HepG2 (cell line): ENCODE data around the gene ABCG5. TPM values are rescaled to one million over a fixed set of nuclear protein-coding genes. Genes with fewer than 3 reads are reported as not detected.
A peak's percentile ranks its signal among the peaks of the same experiment; 100 is the strongest.

ENCODE experiments used
- ATAC-seq: fragments of 200-7000 bp; cut with Tn5 transposase; 3 replicates; pipeline ENCODE4 v1.9.1; 2020; ENCODE audit warnings: mild to moderate bottlenecking, moderate library complexity
- BruUV-seq: library from RNA; stranded (reverse); fragments of 400-500 nt; replicated peaks from 2 replicates; lab custom pipeline; 2021; lab: Mats Ljungman, UMichigan
- CTCF ChIA-PET: fragments of 300-600 bp; formaldehyde crosslinking; extraction: SDS; loops from one replicate; lab custom pipeline; 2021; ENCODE audit warnings: low total read pairs, inconsistent platforms, low intra/inter-chr PET ratio; lab: Yijun Ruan, JAX
- POLR2A ChIA-PET: fragments of 350-600 bp; sonication (Branson Sonifier 250); formaldehyde crosslinking; loops from one replicate; lab custom pipeline; 2020; ENCODE audit warnings: antibody characterized with exemption, inconsistent platforms; lab: Yijun Ruan, JAX
- DNase-seq: peaks from one replicate; pipeline ENCODE4 v3.0.0-alpha.2; 2015; ENCODE audit warnings: low spot score
- FAIRE-seq: peaks from 3 replicates; lab custom pipeline; 2011; peaks lifted over from hg19 to GRCh38; lab: Jason Lieb, UNC
- H2AFZ ChIP-seq: one replicate; pipeline ENCODE4 v1.6.1; 2011; ENCODE audit warnings: low read length, inconsistent platforms
- H3K27ac ChIP-seq: fragments of 300-600 bp; 3 replicates; pipeline ENCODE4 v1.8.0; 2011; ENCODE audit warnings: mixed run types, mild to moderate bottlenecking, mixed read lengths, low read length, inconsistent platforms; ENCODE audit not compliant: insufficient read depth; ENCODE audit errors: extremely low read length
- H3K27me3 ChIP-seq, 2 experiments: fragments of 200-600 bp in 1 of 2; 2 replicates in 1 of 2; 3 replicates in 1 of 2; pipeline versions ENCODE4 v1.6.0 to v1.8.0; 2011; ENCODE audit warnings: low read length in 2 of 2, mild to moderate bottlenecking in 2 of 2, moderate library complexity in 2 of 2, inconsistent platforms in 1 of 2; ENCODE audit not compliant: insufficient read depth in 2 of 2, control insufficient read depth in 1 of 2
- H3K36me3 ChIP-seq, 2 experiments: fragments of 200-600 bp in 1 of 2; replicated peaks in 1 of 2; 2 replicates in 1 of 2; 3 replicates in 1 of 2; pipeline versions ENCODE4 v1.5.1 to v1.8.0; 2011; ENCODE audit warnings: low read length in 2 of 2, inconsistent platforms in 1 of 2; ENCODE audit not compliant: insufficient read depth in 2 of 2, control insufficient read depth in 1 of 2
- H3K4me1 ChIP-seq: 2 replicates; pipeline ENCODE4 v1.5.1; 2012; ENCODE audit warnings: low read length, inconsistent platforms; ENCODE audit not compliant: insufficient read depth
- H3K4me2 ChIP-seq: 2 replicates; pipeline ENCODE4 v1.6.0; 2011; ENCODE audit warnings: low read depth, low read length, inconsistent platforms
- H3K4me3 ChIP-seq, 3 experiments: fragments of 200-600 bp in 1 of 3; sonication (generic), shearing (Covaris generic) in 1 of 3; replicated peaks in 1 of 3; 2 replicates each; pipeline ENCODE4 v1.5.1; 2011 to 2016; ENCODE audit warnings: low read length in 3 of 3, inconsistent platforms in 2 of 3, low read depth in 2 of 3, mild to moderate bottlenecking in 2 of 3, control low read depth in 1 of 3, mixed read lengths in 1 of 3; ENCODE audit not compliant: insufficient read depth in 1 of 3
- H3K79me2 ChIP-seq: one replicate; pipeline ENCODE4 v1.6.1; 2011; ENCODE audit warnings: low read length, inconsistent platforms; ENCODE audit not compliant: insufficient read depth
- H3K9ac ChIP-seq: 2 replicates; pipeline ENCODE4 v1.6.0; 2011; ENCODE audit warnings: mild to moderate bottlenecking, low read depth, low read length, inconsistent platforms; ENCODE audit not compliant: insufficient read depth
- H3K9me3 ChIP-seq: 2 replicates; pipeline ENCODE4 v1.5.1; 2012; ENCODE audit warnings: mild to moderate bottlenecking, low read length
- H4K20me1 ChIP-seq: 2 replicates; pipeline ENCODE4 v1.6.0; 2011; ENCODE audit warnings: inconsistent platforms, mild to moderate bottlenecking, low read length, moderate library complexity; ENCODE audit not compliant: insufficient read depth
- GMEB2 ChIP-seq: IDR thresholded peaks from 2 replicates; pipeline ENCODE4 v1.6.1; 2016; ENCODE audit warnings: missing biosample characterization, missing genetic modification reagents, low read depth
- JUNB ChIP-seq: sonication (generic); formaldehyde crosslinking; IDR thresholded peaks from 2 replicates; pipeline ENCODE4 v1.8.0; 2022; ENCODE audit warnings: missing genetic modification reagents, mild to moderate bottlenecking, borderline replicate concordance
- NONO ChIP-seq, 2 experiments: fragments of 450-650 bp in 1 of 2; sonication (generic) in 1 of 2; formaldehyde crosslinking in 1 of 2; IDR thresholded peaks in 1 of 2; conservative IDR thresholded peaks in 1 of 2; 2 replicates each; pipeline versions ENCODE4 v1.6.1 to v1.8.0; 2017 to 2022; ENCODE audit warnings: mild to moderate bottlenecking in 1 of 2, missing genetic modification reagents in 1 of 2, moderate library complexity in 1 of 2
- REST ChIP-seq, 2 experiments: IDR thresholded peaks; 2 replicates each; pipeline ENCODE4 v1.6.1; 2011 to 2012; ENCODE audit warnings: low read length in 2 of 2, borderline replicate concordance in 1 of 2, low read depth in 1 of 2, mild to moderate bottlenecking in 1 of 2, moderate library complexity in 1 of 2
- ZFP41 ChIP-seq: sonication (generic); formaldehyde crosslinking; IDR thresholded peaks from 2 replicates; pipeline ENCODE4 v1.4.0; 2020; ENCODE audit warnings: mild to moderate bottlenecking, missing genetic modification reagents, borderline replicate concordance
- ZNF33B ChIP-seq: sonication (generic); formaldehyde crosslinking; IDR thresholded peaks from 2 replicates; pipeline ENCODE4 v1.5.1; 2020; ENCODE audit warnings: mild to moderate bottlenecking, missing genetic modification reagents
- ZNF414 ChIP-seq: sonication (generic); formaldehyde crosslinking; IDR thresholded peaks from 2 replicates; pipeline ENCODE4 v1.5.0; 2020; ENCODE audit warnings: missing genetic modification reagents
- ZNF746 ChIP-seq: sonication (generic); formaldehyde crosslinking; IDR thresholded peaks from 2 replicates; pipeline ENCODE4 v1.8.0; 2022; ENCODE audit warnings: mild to moderate bottlenecking, missing genetic modification reagents
- WGBS: methylation state at CpG from one replicate; pipeline ENCODE4 v1.1.6; 2017; ENCODE audit warnings: low lambda C conversion rate; 5-methylcytosine and 5-hydroxymethylcytosine counted together
- in situ Hi-C: cut with HindIII; loops from 2 replicates; pipeline ENCODE4 v1.10.0; 2017; ENCODE audit warnings: low pct_unique_long_range_greater_than_20kb; ENCODE audit not compliant: extremely low pct_ligation_motif_present
- intact Hi-C: fragments of 100-400 bp; cut with micrococcal nuclease; formaldehyde crosslinking; loops from one replicate; pipeline ENCODE4 v1.10.0; 2022; ENCODE audit not compliant: unreplicated experiment
- polyA plus RNA-seq, 8 experiments: library from polyadenylated mRNA; depleted of rRNA in 3 of 8; stranded (reverse) in 7 of 8; unstranded in 1 of 8; fragments of >200 nt; fragmentation: Illumina TruSeq in 4 of 8; extraction: Trizol in 4 of 8; gene quantifications; 2 replicates each; pipeline versions ENCODE4 v1.2.1 to v1.2.3, GENCODE V29; 2011 to 2016; ENCODE audit warnings: low read depth in 4 of 8, missing spikeins in 1 of 8, mixed read lengths in 1 of 8; ENCODE audit not compliant: insufficient read depth in 1 of 8
- total RNA-seq, 5 experiments: library from RNA; depleted of rRNA; stranded (reverse); fragments of >200 nt; fragmentation: Illumina TruSeq; extraction: Trizol; gene quantifications; 2 replicates each; pipeline ENCODE4 v1.2.3, GENCODE V29; 2016; ENCODE audit warnings: low read depth in 1 of 5

Gene ABCG5
- total and polyA plus RNA-seq, 2 of the 13 experiments (the other 11 are each of a cell fraction or from before 2014, with no cell fraction given): 15.1 to 39.0 TPM

DNA sequence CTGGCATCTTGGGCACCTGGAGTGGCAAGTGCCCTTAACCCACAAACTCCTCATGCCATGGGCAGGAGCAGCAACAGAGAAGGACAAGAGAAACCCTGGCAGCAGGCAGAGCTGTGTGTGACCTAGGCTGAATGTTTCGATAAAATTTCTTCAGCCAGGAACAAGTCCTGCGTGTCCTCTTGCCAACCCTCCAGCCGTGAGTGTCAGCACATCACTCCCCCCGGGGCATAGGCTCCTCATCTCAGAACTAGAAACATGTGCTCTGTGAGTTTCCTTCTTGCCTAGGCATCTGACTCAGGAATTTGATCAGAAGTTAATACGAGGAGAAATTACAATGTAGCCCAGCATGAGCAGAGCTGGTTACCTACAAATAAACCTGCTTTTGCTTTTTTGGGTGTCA, 2.3 kb upstream of the ABCG5 start:
- BruUV-seq: no TSS peak
- TF ChIP-seq ZFP41 (CRISPR knock-in tag) (0 out of 2 replicates have a peak, but pooled peaks have one; percentile 39), GMEB2 (CRISPR knock-in tag) (no peak)
- ChIA-PET CTCF (interaction anchor here (1.1 kb wide), 1 partner anchor 43 kb away, joined by 3 read pairs; no protein-coding TSS in a partner anchor), POLR2A (interaction anchor here (2.9 to 3.7 kb wide), 2 partner anchors 33 to 67 kb away, joined by 9 to 17 read pairs; partner anchors contain the start of gene DYNC2LI1)
- H3K36me3 ChIP-seq: peaks cover 2 to 17% of the 10 kb centered on the region in 2 experiments; a peak in 2 of 5 replicates
- WGBS: 94% methylated on average over 5 of the region's 5 CpGs
- no peaks in the 10 kb centered on the region for H3K9me3 ChIP-seq
- peak overlapping the region; percentile 89 for H3K4me2 ChIP-seq
- intact Hi-C loops: no loop called here
- no peak overlapping the region for H2AFZ ChIP-seq
- no peak overlapping the region for H3K9ac ChIP-seq
- ATAC-seq (no peak), DNase-seq (no peak), FAIRE-seq (no peak)
- no peak overlapping the region for H3K4me3 ChIP-seq
- peaks cover 34% of the 10 kb centered on the region for H3K79me2 ChIP-seq
- no peaks in the 10 kb centered on the region for H4K20me1 ChIP-seq
- peaks cover 67% of the 10 kb centered on the region for H3K4me1 ChIP-seq
- H3K27ac ChIP-seq: no peak overlapping the region
- in situ Hi-C loops: no loop called here
- no peaks in the 10 kb centered on the region for H3K27me3 ChIP-seq

DNA sequence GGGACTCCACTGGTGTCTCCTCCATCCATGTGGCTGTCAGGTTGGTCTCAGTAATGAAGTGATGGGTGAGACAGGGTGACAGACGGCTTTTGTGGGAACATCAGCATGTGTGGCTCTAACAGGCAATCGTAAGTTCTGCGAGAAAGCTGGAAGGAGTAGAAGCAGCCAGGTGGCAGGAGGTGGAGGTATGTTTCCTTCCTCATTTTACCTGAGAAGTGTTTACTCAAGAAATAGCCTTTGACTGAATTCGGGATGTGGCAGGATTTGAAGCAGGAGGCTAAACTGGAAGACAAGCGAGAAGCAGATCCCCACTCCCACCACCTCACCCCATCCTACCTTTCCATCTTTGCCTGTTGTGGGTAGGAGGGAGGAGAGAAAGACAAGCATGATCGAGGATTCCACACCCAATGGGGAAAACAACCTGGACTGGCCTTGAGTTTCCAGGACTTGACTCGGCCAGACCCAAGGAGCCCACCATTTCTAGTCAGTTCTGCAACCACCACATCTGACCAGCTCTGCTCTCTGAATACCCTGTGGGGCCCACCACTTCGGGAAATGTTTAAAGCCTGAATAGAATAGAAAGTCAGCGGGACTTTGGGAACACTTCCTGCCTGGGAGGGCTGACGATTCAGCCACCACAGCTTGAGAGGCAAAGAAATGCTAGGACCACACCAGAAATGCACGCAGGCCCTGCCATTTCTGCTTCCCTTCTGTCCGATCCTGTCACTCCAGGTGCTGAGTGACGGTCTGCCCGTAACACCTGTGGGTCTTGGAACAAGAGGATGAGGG, 1.3 kb upstream of the ABCG5 start:
- FAIRE-seq: no peak
- intact Hi-C loops: loop anchor here (2.0 kb wide), 1 partner anchor 31 kb away; no protein-coding TSS in a partner anchor
- no peaks in the 10 kb centered on the region for H3K9me3 ChIP-seq
- 72% methylated on average over 14 of the region's 14 CpGs for WGBS
- TSS peak; percentile 52 for BruUV-seq
- no peaks in the 10 kb centered on the region for H4K20me1 ChIP-seq
- H3K27ac ChIP-seq: peak overlapping the region; percentile 2
- CTCF ChIA-PET: no interaction called here
- in situ Hi-C loops: no loop called here
- H3K4me3 ChIP-seq: peak overlapping the region; percentile 43 to 82 (median 79); a peak in 5 of 6 replicates
- peak overlapping the region; percentile 89 for H3K4me2 ChIP-seq
- peak overlapping the region; percentile 79 for H3K9ac ChIP-seq
- DNase-seq: no peak
- no peak for ATAC-seq
- H3K79me2 ChIP-seq: peaks cover 34% of the 10 kb centered on the region
- POLR2A ChIA-PET: interaction anchor here (0.6 to 2.9 kb wide), 5 partner anchors 33 to 243 kb away, joined by 3 to 9 read pairs (median 4); partner anchors contain the start of gene DYNC2LI1
- peaks cover 2 to 18% of the 10 kb centered on the region in 2 experiments; a peak in 3 of 5 replicates for H3K36me3 ChIP-seq
- H2AFZ ChIP-seq: peak overlapping the region; percentile 32
- H3K4me1 ChIP-seq: peaks cover 67% of the 10 kb centered on the region
- H3K27me3 ChIP-seq: no peaks in the 10 kb centered on the region
- TF ChIP-seq ZNF33B (CRISPR knock-in tag) (peak; percentile 32; the same call in 1 of the 2 replicates), ZNF746 (CRISPR knock-in tag) (0 out of 2 replicates have a peak, but pooled peaks have one; percentile 18), ZNF414 (0 out of 2 replicates have a peak, but pooled peaks have one; percentile 8), NONO (IDR thresholded peaks at IDR 0.05) (no peak), NONO (CRISPR knock-in tag; conservative IDR thresholded peaks at IDR 0.05) (0 out of 2 replicates have a peak, but pooled peaks have one; percentile 1), REST (IDR thresholded peaks at IDR 0.05; ENCODE audit: borderline replicate concordance in 1 of 2, low read depth in 1 of 2, low read length in 2 of 2) (no peak), JUNB (CRISPR knock-in tag) (no peak)
